Keratinocyte (primary cell): ENCODE results near the gene ITGB8.

Source experiments
- EZH2 ChIP-seq: IDR thresholded peaks from one replicate; pipeline ENCODE4 v1.6.1; 2012; ENCODE audit warnings: inconsistent platforms, mild to moderate bottlenecking, low read length, moderate library complexity
- TF ChIP-seq, protein P1 (sequence below), 3 experiments: IDR thresholded peaks in 1 of 3; conservative IDR thresholded peaks in 1 of 3; optimal IDR thresholded peaks in 1 of 3; 2 replicates in 2 of 3; 3 replicates in 1 of 3; pipeline versions ENCODE3 to v1.5.1; 2011; ENCODE audit warnings: low read length in 3 of 3, mild to moderate bottlenecking in 3 of 3, moderate library complexity in 2 of 3, control low read depth in 1 of 3, inconsistent platforms in 1 of 3; ENCODE audit not compliant: insufficient read depth in 2 of 3; ENCODE audit errors: extremely low read depth in 1 of 3

DNA sequence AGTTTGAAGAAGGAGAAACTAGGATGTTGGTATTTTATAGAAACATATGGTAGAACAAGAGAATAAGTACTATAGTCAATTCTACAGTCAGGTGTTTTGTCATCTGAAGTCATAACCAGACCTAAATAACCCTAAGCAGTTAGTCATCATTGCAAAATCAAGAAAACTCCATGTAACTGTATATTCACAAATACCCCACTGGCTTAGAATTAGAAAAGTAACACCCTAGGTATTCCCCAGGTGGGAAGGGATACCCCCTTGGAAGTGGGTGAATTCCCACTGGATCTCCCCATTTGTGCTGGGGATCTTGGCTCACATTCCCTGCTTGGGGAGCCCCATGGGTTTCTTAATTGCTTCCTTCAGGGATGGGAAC is 45.9 kb upstream of the ITGB8 start:
- no peak for TF ChIP-seq EZH2
- TF ChIP-seq, protein P1, sequence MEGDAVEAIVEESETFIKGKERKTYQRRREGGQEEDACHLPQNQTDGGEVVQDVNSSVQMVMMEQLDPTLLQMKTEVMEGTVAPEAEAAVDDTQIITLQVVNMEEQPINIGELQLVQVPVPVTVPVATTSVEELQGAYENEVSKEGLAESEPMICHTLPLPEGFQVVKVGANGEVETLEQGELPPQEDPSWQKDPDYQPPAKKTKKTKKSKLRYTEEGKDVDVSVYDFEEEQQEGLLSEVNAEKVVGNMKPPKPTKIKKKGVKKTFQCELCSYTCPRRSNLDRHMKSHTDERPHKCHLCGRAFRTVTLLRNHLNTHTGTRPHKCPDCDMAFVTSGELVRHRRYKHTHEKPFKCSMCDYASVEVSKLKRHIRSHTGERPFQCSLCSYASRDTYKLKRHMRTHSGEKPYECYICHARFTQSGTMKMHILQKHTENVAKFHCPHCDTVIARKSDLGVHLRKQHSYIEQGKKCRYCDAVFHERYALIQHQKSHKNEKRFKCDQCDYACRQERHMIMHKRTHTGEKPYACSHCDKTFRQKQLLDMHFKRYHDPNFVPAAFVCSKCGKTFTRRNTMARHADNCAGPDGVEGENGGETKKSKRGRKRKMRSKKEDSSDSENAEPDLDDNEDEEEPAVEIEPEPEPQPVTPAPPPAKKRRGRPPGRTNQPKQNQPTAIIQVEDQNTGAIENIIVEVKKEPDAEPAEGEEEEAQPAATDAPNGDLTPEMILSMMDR (optimal IDR thresholded peaks at IDR 0.05 in 1 of 3, IDR thresholded peaks at IDR 0.05 in 1 of 3, conservative IDR thresholded peaks at IDR 0.05 in 1 of 3; ENCODE audit: extremely low read depth in 1 of 3, insufficient read depth in 2 of 3, low read length in 3 of 3): no peak
